GM13977 (cell line): ENCODE data around the gene NEK10.

Experiments used
- DNase-seq: peaks from one replicate; pipeline ENCODE4 v3.0.0; 2012; ENCODE audit warnings: low spot score
- CTCF ChIP-seq: IDR thresholded peaks from 2 replicates; pipeline ENCODE4 v1.5.1; 2012; ENCODE audit warnings: mild to moderate bottlenecking, control low read depth; ENCODE audit not compliant: insufficient read depth; ENCODE audit errors: extremely low read depth, missing control alignments
- in situ Hi-C: fragments of 300-500 bp; cut with MboI; formaldehyde crosslinking; loops from one replicate; pipeline ENCODE4 v1.12.0; 2022; ENCODE audit warnings: low sequenced_read_pairs, low pct_unique_long_range_greater_than_20kb, mixed read lengths, inconsistent platforms; ENCODE audit not compliant: unreplicated experiment

Gene NEK10

GRCh38 chr3:27220166-27220565 is 149.0 kb downstream of the NEK10 start:
- no peak for TF ChIP-seq CTCF
- in situ Hi-C loops: no loop called here
- DNase-seq: no peak

- in situ Hi-C loops: no loop called here
- TF ChIP-seq CTCF: no peak
- no peak for DNase-seq
Measured at GRCh38 chr3:27219127-27219845, 149.9 kb downstream of the NEK10 start.

- no peak for TF ChIP-seq CTCF
- DNase-seq: no peak
- in situ Hi-C loops: no loop called here
Measured at GRCh38 chr3:27216955-27217552, 152.1 kb downstream of the NEK10 start.

- in situ Hi-C loops: no loop called here
- no peak for TF ChIP-seq CTCF
- no peak for DNase-seq
Measured at GRCh38 chr3:27216295-27216855, 152.8 kb downstream of the NEK10 start.

GRCh38 chr3:27213450-27213849 is 155.7 kb downstream of the NEK10 start:
- no peak for TF ChIP-seq CTCF
- no peak for DNase-seq
- in situ Hi-C loops: no loop called here

GRCh38 chr3:27209617-27210264 is 159.4 kb downstream of the NEK10 start:
- no peak for TF ChIP-seq CTCF
- in situ Hi-C loops: no loop called here
- DNase-seq: no peak
